Measurements from ENCODE around the gene ITGB1.

The ITGB1 gene

DNA sequence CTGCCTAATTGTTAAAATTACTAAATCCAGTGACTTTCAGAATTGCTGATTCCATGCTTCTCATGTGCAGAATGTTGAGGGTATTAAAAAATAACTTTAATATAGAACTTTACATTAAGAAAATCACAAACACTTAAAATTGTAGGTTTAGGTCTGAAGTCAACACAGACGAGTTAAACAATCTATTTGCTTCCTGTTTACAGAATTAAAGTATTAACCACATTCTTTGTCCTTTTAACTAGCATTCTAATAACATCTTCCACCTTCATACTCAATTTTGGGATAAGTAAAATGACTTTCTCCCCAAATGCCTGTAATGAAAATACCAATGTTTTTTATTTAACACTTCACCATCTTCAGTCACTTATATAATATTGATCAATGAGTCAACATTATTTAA, 2.2 kb downstream of the ITGB1 start:
- Histone ChIP-seq H4K8ac (ENCODE audit: low read depth, low read length) (no peak overlapping the region), H2BK120ac (ENCODE audit: low read depth, low read length) (no peak overlapping the region), H4K91ac (ENCODE audit: low read depth, low read length, poor library complexity) (no peak overlapping the region), H2BK5ac (ENCODE audit: low read length) (no peak overlapping the region), H2BK12ac (ENCODE audit: low read length) (no peak overlapping the region), H3K27me3 (ENCODE audit: control insufficient read depth in 3 of 3, insufficient read depth in 3 of 3, low read depth in 1 of 3, low read length in 3 of 3) (no peaks in the 10 kb centered on the region), H3K4me3 (ENCODE audit: low read length in 2 of 2) (peak overlapping the region in 1 of 2 donors; percentile 67), H2AFZ (ENCODE audit: low read length) (no peak overlapping the region), H3K14ac (ENCODE audit: low read length) (no peak overlapping the region), H3K18ac (ENCODE audit: low read length) (no peak overlapping the region), H3K9ac (ENCODE audit: low read depth, low read length, poor library complexity) (no peak overlapping the region), H3K4me2 (ENCODE audit: insufficient read depth, low read length, poor library complexity, severe bottlenecking) (no peak overlapping the region), H2BK15ac (ENCODE audit: low read length) (no peak overlapping the region), H3K27ac (replicated peaks; ENCODE audit: low read length) (no peak overlapping the region), H3K79me1 (ENCODE audit: low read depth, low read length) (peaks cover 7% of the 10 kb centered on the region), H2AK5ac (ENCODE audit: low read depth, low read length) (no peak overlapping the region), H3K9me3 (replicated peaks in 1 of 2; ENCODE audit: control insufficient read depth in 2 of 2, insufficient read depth in 1 of 2, low read depth in 1 of 2, low read length in 2 of 2) (peaks cover 0 to 5% of the 10 kb centered on the region in 2 donors), H3K36me3 (replicated peaks in 1 of 2; ENCODE audit: control insufficient read depth in 2 of 2, insufficient read depth in 2 of 2, low read length in 2 of 2) (peaks cover 0 to 19% of the 10 kb centered on the region in 2 donors), H3K4me1 (ENCODE audit: control insufficient read depth in 2 of 2, insufficient read depth in 1 of 2, low read depth in 1 of 2, low read length in 2 of 2) (peaks cover 17% of the 10 kb centered on the region in 2 donors), H3K23ac (ENCODE audit: low read depth, low read length, poor library complexity) (no peak overlapping the region), H3K4ac (ENCODE audit: low read length) (no peak overlapping the region)
- DNase-seq (ENCODE audit: low spot score): no peak
- no CpG with 5 or more reads among the region's 1 CpG for WGBS, 2 donors (ENCODE audit: extremely low coverage in 2 of 2, insufficient read length in 2 of 2, insufficient replicate concordance in 1 of 2)

- H4K8ac ChIP-seq (ENCODE audit: low read depth, low read length): no peak overlapping the region
- no peak overlapping the region for H3K18ac ChIP-seq (ENCODE audit: low read length)
- no peak overlapping the region for H2BK12ac ChIP-seq (ENCODE audit: low read length)
- no peak overlapping the region for H3K27ac ChIP-seq (replicated peaks; ENCODE audit: low read length)
- H3K79me1 ChIP-seq (ENCODE audit: low read depth, low read length): peaks cover 7% of the 10 kb centered on the region
- H4K91ac ChIP-seq (ENCODE audit: low read depth, low read length, poor library complexity): no peak overlapping the region
- peaks cover 0 to 19% of the 10 kb centered on the region in 2 donors for H3K36me3 ChIP-seq (replicated peaks in 1 of 2; ENCODE audit: control insufficient read depth in 2 of 2, insufficient read depth in 2 of 2, low read length in 2 of 2)
- no peak overlapping the region for H3K23ac ChIP-seq (ENCODE audit: low read depth, low read length, poor library complexity)
- WGBS, 2 donors (ENCODE audit: extremely low coverage in 2 of 2, insufficient read length in 2 of 2, insufficient replicate concordance in 1 of 2): no CpG with 5 or more reads among the region's 4 CpGs
- H2BK15ac ChIP-seq (ENCODE audit: low read length): no peak overlapping the region
- peaks cover 0 to 9% of the 10 kb centered on the region in 2 donors for H3K9me3 ChIP-seq (replicated peaks in 1 of 2; ENCODE audit: control insufficient read depth in 2 of 2, insufficient read depth in 1 of 2, low read depth in 1 of 2, low read length in 2 of 2)
- H2BK120ac ChIP-seq (ENCODE audit: low read depth, low read length): no peak overlapping the region
- no peaks in the 10 kb centered on the region for H3K27me3 ChIP-seq (ENCODE audit: control insufficient read depth in 3 of 3, insufficient read depth in 3 of 3, low read depth in 1 of 3, low read length in 3 of 3)
- H3K4ac ChIP-seq (ENCODE audit: low read length): no peak overlapping the region
- no peak overlapping the region for H3K14ac ChIP-seq (ENCODE audit: low read length)
- H2AFZ ChIP-seq (ENCODE audit: low read length): no peak overlapping the region
- no peak overlapping the region for H3K4me2 ChIP-seq (ENCODE audit: insufficient read depth, low read length, poor library complexity, severe bottlenecking)
- H3K4me3 ChIP-seq (ENCODE audit: low read length in 2 of 2): peak overlapping the region in 1 of 2 donors; percentile 67
- no peak overlapping the region for H2BK5ac ChIP-seq (ENCODE audit: low read length)
- no peak overlapping the region for H3K9ac ChIP-seq (ENCODE audit: low read depth, low read length, poor library complexity)
- no peak overlapping the region for H2AK5ac ChIP-seq (ENCODE audit: low read depth, low read length)
- H3K4me1 ChIP-seq (ENCODE audit: control insufficient read depth in 2 of 2, insufficient read depth in 1 of 2, low read depth in 1 of 2, low read length in 2 of 2): peaks cover 18 to 20% of the 10 kb centered on the region in 2 donors
- no peak for DNase-seq (ENCODE audit: low spot score)
These were observed 2.7 kb downstream of the ITGB1 start for GRCh38 chr10:32955299-32955772.

DNA sequence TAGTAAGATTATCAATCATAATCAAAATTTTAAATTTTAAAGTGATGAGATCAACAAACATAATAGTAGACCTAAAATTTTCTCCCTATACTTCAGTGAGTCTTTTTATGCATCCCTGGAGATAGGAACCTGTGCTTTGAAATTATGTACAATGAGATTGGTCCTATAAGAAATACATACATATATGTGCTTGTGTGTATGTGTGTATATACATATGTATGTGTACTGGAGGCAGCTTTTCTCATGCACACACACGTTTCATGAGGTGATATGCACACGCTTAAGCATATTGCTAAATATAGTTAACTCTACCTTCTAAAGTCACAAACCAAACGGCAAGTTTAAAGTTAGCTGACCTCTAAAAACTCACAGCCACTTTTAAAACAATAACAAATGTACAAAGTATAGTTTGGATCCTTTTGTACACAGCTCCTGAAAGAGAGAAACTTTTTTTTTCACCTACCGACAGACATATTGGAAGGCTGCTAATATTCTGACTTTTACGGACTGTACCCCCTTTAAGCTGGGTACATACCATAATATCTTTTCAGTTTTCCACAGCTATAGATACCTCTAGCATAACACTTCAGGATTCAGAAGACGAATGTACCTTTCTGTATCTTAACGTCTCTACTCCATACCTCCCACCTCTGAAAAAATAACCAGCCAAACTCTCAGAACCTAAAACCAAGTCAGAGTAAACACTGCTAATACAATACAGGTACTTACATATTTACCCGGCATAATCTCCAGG, 3.3 kb downstream of the ITGB1 start:
- Histone ChIP-seq H3K9ac (ENCODE audit: low read depth, low read length, poor library complexity) (no peak overlapping the region), H2BK15ac (ENCODE audit: low read length) (no peak overlapping the region), H2BK12ac (ENCODE audit: low read length) (no peak overlapping the region), H3K4ac (ENCODE audit: low read length) (no peak overlapping the region), H2AK5ac (ENCODE audit: low read depth, low read length) (no peak overlapping the region), H3K27ac (replicated peaks; ENCODE audit: low read length) (no peak overlapping the region), H3K79me1 (ENCODE audit: low read depth, low read length) (peaks cover 4% of the 10 kb centered on the region), H3K23ac (ENCODE audit: low read depth, low read length, poor library complexity) (no peak overlapping the region), H4K8ac (ENCODE audit: low read depth, low read length) (no peak overlapping the region), H3K27me3 (ENCODE audit: control insufficient read depth in 3 of 3, insufficient read depth in 3 of 3, low read depth in 1 of 3, low read length in 3 of 3) (no peaks in the 10 kb centered on the region), H3K36me3 (replicated peaks in 1 of 2; ENCODE audit: control insufficient read depth in 2 of 2, insufficient read depth in 2 of 2, low read length in 2 of 2) (peaks cover 0 to 19% of the 10 kb centered on the region in 2 donors), H3K9me3 (replicated peaks in 1 of 2; ENCODE audit: control insufficient read depth in 2 of 2, insufficient read depth in 1 of 2, low read depth in 1 of 2, low read length in 2 of 2) (peaks cover 0 to 15% of the 10 kb centered on the region in 2 donors), H2BK5ac (ENCODE audit: low read length) (no peak overlapping the region), H4K91ac (ENCODE audit: low read depth, low read length, poor library complexity) (no peak overlapping the region), H3K4me2 (ENCODE audit: insufficient read depth, low read length, poor library complexity, severe bottlenecking) (no peak overlapping the region), H2AFZ (ENCODE audit: low read length) (no peak overlapping the region), H3K4me1 (ENCODE audit: control insufficient read depth in 2 of 2, insufficient read depth in 1 of 2, low read depth in 1 of 2, low read length in 2 of 2) (peaks cover 18 to 19% of the 10 kb centered on the region in 2 donors), H3K18ac (ENCODE audit: low read length) (no peak overlapping the region), H3K4me3 (ENCODE audit: low read length in 2 of 2) (no peak overlapping the region), H2BK120ac (ENCODE audit: low read depth, low read length) (no peak overlapping the region), H3K14ac (ENCODE audit: low read length) (no peak overlapping the region)
- no peak for DNase-seq (ENCODE audit: low spot score)
- WGBS, 2 donors (ENCODE audit: extremely low coverage in 2 of 2, insufficient read length in 2 of 2, insufficient replicate concordance in 1 of 2): no CpG with 5 or more reads among the region's 8 CpGs

- H2BK120ac ChIP-seq (ENCODE audit: low read depth, low read length): no peak overlapping the region
- no peak overlapping the region for H2BK12ac ChIP-seq (ENCODE audit: low read length)
- H3K23ac ChIP-seq (ENCODE audit: low read depth, low read length, poor library complexity): no peak overlapping the region
- DNase-seq (ENCODE audit: low spot score): no peak
- no peak overlapping the region for H3K27ac ChIP-seq (replicated peaks; ENCODE audit: low read length)
- peaks cover 4% of the 10 kb centered on the region for H3K79me1 ChIP-seq (ENCODE audit: low read depth, low read length)
- H3K4me2 ChIP-seq (ENCODE audit: insufficient read depth, low read length, poor library complexity, severe bottlenecking): no peak overlapping the region
- no peak overlapping the region for H4K91ac ChIP-seq (ENCODE audit: low read depth, low read length, poor library complexity)
- H3K9me3 ChIP-seq (replicated peaks in 1 of 2; ENCODE audit: control insufficient read depth in 2 of 2, insufficient read depth in 1 of 2, low read depth in 1 of 2, low read length in 2 of 2): peaks cover 0 to 15% of the 10 kb centered on the region in 2 donors
- no peak overlapping the region for H3K4ac ChIP-seq (ENCODE audit: low read length)
- no peak overlapping the region for H2BK15ac ChIP-seq (ENCODE audit: low read length)
- no peak overlapping the region for H3K4me3 ChIP-seq (ENCODE audit: low read length in 2 of 2)
- H3K9ac ChIP-seq (ENCODE audit: low read depth, low read length, poor library complexity): no peak overlapping the region
- peaks cover 14 to 19% of the 10 kb centered on the region in 2 donors for H3K4me1 ChIP-seq (ENCODE audit: control insufficient read depth in 2 of 2, insufficient read depth in 1 of 2, low read depth in 1 of 2, low read length in 2 of 2)
- H2AFZ ChIP-seq (ENCODE audit: low read length): no peak overlapping the region
- H2AK5ac ChIP-seq (ENCODE audit: low read depth, low read length): no peak overlapping the region
- H3K18ac ChIP-seq (ENCODE audit: low read length): no peak overlapping the region
- H3K36me3 ChIP-seq (replicated peaks in 1 of 2; ENCODE audit: control insufficient read depth in 2 of 2, insufficient read depth in 2 of 2, low read length in 2 of 2): peaks cover 0 to 22% of the 10 kb centered on the region in 2 donors
- no peak overlapping the region for H2BK5ac ChIP-seq (ENCODE audit: low read length)
- no peak overlapping the region for H3K14ac ChIP-seq (ENCODE audit: low read length)
- H3K27me3 ChIP-seq (ENCODE audit: control insufficient read depth in 3 of 3, insufficient read depth in 3 of 3, low read depth in 1 of 3, low read length in 3 of 3): no peaks in the 10 kb centered on the region
- H4K8ac ChIP-seq (ENCODE audit: low read depth, low read length): no peak overlapping the region
These were observed 4.0 kb downstream of the ITGB1 start for GRCh38 chr10:32954080-32954479.
